NCI-H1436 treated with DMSO at 0.1 percent for 48 hours (cell line): ENCODE measurements around the gene UNC5A.
"Not testable (repeated sequence)": the region's sequence is repeated elsewhere in the genome, so short reads cannot be mapped to it uniquely, and the experiment has no call there.

Experiments
- DNase-seq: peaks from one replicate; lab custom pipeline; 2025; lab: John Stamatoyannopoulos, UW

UNC5A gene

GRCh38 chr5:176864755-176865154 lies 54.4 kb downstream of the UNC5A start:
- DNase-seq: no peak

- DNase-seq: no peak
Observed at GRCh38 chr5:176865964-176866363, 55.6 kb downstream of the UNC5A start.

- DNase-seq: no peak
Observed at GRCh38 chr5:176866707-176867310, 56.5 kb downstream of the UNC5A start.

GRCh38 chr5:176868126-176868525 lies 57.8 kb downstream of the UNC5A start:
- no peak for DNase-seq

GRCh38 chr5:176868731-176869130 lies 58.4 kb downstream of the UNC5A start:
- DNase-seq: no peak

- no peak for DNase-seq
Observed at GRCh38 chr5:176869501-176870109, 59.2 kb downstream of the UNC5A start.

GRCh38 chr5:176870110-176870591 lies 59.8 kb downstream of the UNC5A start:
- no peak for DNase-seq

- not testable (repeated sequence) for DNase-seq
Observed at GRCh38 chr5:176870644-176871043, 60.3 kb downstream of the UNC5A start.

GRCh38 chr5:176872586-176872985 lies 62.2 kb downstream of the UNC5A start:
- DNase-seq: not testable (repeated sequence)

- DNase-seq: not testable (repeated sequence)
Observed at GRCh38 chr5:176873011-176873410, 62.7 kb downstream of the UNC5A start.

- DNase-seq: no peak
Observed at GRCh38 chr5:176873541-176874172, 63.3 kb downstream of the UNC5A start.

- no peak for DNase-seq
Observed at GRCh38 chr5:176874198-176874780, 63.9 kb downstream of the UNC5A start.

GRCh38 chr5:176875014-176875550 lies 64.7 kb downstream of the UNC5A start:
- no peak for DNase-seq

GRCh38 chr5:176875783-176876505 lies 65.6 kb downstream of the UNC5A start:
- no peak for DNase-seq

- no peak for DNase-seq
Observed at GRCh38 chr5:176876506-176877431, 66.4 kb downstream of the UNC5A start.

GRCh38 chr5:176877793-176878331 lies 67.5 kb downstream of the UNC5A start:
- no peak for DNase-seq

- DNase-seq: no peak
Observed at GRCh38 chr5:176878463-176878862, 68.1 kb downstream of the UNC5A start.

- DNase-seq: no peak
Observed at GRCh38 chr5:176878906-176879662, 68.7 kb downstream of the UNC5A start.

GRCh38 chr5:176879663-176880361 lies 69.5 kb downstream of the UNC5A start:
- no peak for DNase-seq
